GM19351 (cell line): Measurements from ENCODE around the gene CDK6.

Experiments
- ATAC-seq: cut with Tn5 transposase; IDR thresholded peaks from one replicate; pipeline ENCODE4 v1.9.1; 2021; ENCODE audit warnings: mild to moderate bottlenecking, moderate library complexity; ENCODE audit not compliant: unreplicated experiment

Gene CDK6

GRCh38 chr7:92685136-92686042 lies 151.0 kb downstream of the CDK6 start:
- no peak for ATAC-seq

GRCh38 chr7:92684274-92684673 lies 152.1 kb downstream of the CDK6 start:
- ATAC-seq: no peak

GRCh38 chr7:92682903-92683539 lies 153.4 kb downstream of the CDK6 start:
- ATAC-seq: no peak

GRCh38 chr7:92682330-92682729 lies 154.0 kb downstream of the CDK6 start:
- ATAC-seq: no peak

- ATAC-seq: no peak
Measured at GRCh38 chr7:92681633-92682032, 154.7 kb downstream of the CDK6 start.

- no peak for ATAC-seq
Measured at GRCh38 chr7:92680442-92680841, 155.9 kb downstream of the CDK6 start.

- ATAC-seq: no peak
Measured at GRCh38 chr7:92678291-92678920, 158.0 kb downstream of the CDK6 start.

GRCh38 chr7:92674379-92674778 lies 162.0 kb downstream of the CDK6 start:
- peak; percentile 78 for ATAC-seq

GRCh38 chr7:92671505-92672169 lies 164.7 kb downstream of the CDK6 start:
- ATAC-seq: no peak

GRCh38 chr7:92670204-92670851 lies 166.0 kb downstream of the CDK6 start:
- no peak for ATAC-seq

- no peak for ATAC-seq
Measured at GRCh38 chr7:92669616-92670165, 166.7 kb downstream of the CDK6 start.

- ATAC-seq: no peak
Measured at GRCh38 chr7:92668564-92668963, 167.8 kb downstream of the CDK6 start.

- ATAC-seq: no peak
Measured at GRCh38 chr7:92667816-92668535, 168.4 kb downstream of the CDK6 start.

GRCh38 chr7:92665926-92666325 lies 170.4 kb downstream of the CDK6 start:
- no peak for ATAC-seq

GRCh38 chr7:92661651-92662050 lies 174.7 kb downstream of the CDK6 start:
- ATAC-seq: no peak

GRCh38 chr7:92658671-92659070 lies 177.7 kb downstream of the CDK6 start:
- ATAC-seq: no peak

- ATAC-seq: no peak
Measured at GRCh38 chr7:92657391-92657790, 179.0 kb downstream of the CDK6 start.

- no peak for ATAC-seq
Measured at GRCh38 chr7:92656121-92656520, 180.3 kb downstream of the CDK6 start.

- ATAC-seq: no peak
Measured at GRCh38 chr7:92655346-92655884, 181.0 kb downstream of the CDK6 start.

GRCh38 chr7:92653136-92653535 lies 183.2 kb downstream of the CDK6 start:
- ATAC-seq: no peak
